HG02610 (cell line): ENCODE data around the gene MAGIX.

Experiments used
- ATAC-seq: cut with Tn5 transposase; IDR thresholded peaks from one replicate; pipeline ENCODE4 v1.9.1; 2021; ENCODE audit warnings: mild to moderate bottlenecking, moderate library complexity; ENCODE audit not compliant: unreplicated experiment

MAGIX gene

GRCh38 chrX:49204017-49204416 is 41.5 kb downstream of the MAGIX start:
- ATAC-seq = no peak

- no peak for ATAC-seq
These were observed 42.2 kb downstream of the MAGIX start for GRCh38 chrX:49204709-49205108.

- no peak for ATAC-seq
These were observed 42.9 kb downstream of the MAGIX start for GRCh38 chrX:49205443-49205842.

DNA sequence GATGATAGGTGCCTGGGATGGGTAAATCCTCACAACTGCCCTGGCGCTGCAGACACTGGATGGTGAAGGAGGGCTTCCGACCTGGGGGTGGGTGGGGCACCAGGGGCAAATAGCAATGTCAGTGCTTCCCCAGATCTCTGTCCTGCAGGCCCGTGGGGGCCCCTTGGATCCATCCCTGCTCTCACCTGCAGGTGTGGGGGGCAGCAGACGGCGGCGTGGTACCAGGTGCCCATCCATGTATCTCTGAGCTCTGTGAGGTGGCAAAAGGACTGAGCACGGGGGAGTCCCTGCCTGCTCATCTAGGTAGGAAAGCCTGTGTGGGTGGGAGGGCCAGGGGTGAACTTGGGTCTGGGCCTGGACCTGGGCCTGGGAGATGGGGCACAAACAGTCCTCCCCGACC is 44.0 kb downstream of the MAGIX start:
- ATAC-seq = no peak

DNA sequence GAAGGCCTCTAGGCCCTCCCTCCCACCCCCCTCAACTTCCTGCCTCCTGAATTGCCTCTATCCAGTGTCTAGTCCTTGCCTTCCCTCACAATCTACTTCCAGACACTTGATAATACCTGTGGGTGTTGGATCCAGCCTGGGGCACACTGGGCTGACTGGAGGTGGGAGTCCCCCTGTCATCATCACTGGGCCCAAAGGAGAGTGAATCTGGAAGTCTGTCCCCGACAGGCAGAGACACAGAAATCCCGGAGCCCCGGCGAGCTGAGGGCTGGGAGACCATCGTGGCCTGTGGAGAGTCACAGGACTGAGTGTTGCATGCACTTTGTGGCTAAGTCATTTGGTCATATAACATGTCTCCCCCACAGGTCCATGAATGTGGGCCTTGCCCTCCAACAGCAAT is 45.8 kb downstream of the MAGIX start:
- no peak for ATAC-seq

GRCh38 chrX:49209434-49210251 is 47.1 kb downstream of the MAGIX start:
- ATAC-seq = no peak

DNA sequence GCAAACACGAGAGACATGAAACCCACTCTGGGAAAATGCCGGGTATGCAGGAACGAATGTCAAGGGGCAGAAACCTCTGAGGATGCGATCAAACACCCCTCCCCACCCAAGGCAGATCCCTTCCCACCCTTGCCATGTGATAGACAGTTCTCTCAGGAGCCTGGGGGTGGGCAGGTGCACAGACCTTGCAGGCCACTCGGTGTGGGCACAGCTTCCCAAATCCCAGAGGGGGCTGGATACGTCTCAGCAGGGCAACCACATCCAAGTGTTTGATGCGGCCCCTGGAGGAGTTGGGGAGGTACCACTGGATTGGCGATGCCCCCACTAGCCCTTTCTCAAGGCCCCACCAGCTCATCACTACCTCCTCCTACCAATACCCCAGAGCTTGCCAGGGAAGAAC is 47.8 kb downstream of the MAGIX start:
- ATAC-seq = no peak

GRCh38 chrX:49211074-49211473 is 48.5 kb downstream of the MAGIX start:
- no peak for ATAC-seq

DNA sequence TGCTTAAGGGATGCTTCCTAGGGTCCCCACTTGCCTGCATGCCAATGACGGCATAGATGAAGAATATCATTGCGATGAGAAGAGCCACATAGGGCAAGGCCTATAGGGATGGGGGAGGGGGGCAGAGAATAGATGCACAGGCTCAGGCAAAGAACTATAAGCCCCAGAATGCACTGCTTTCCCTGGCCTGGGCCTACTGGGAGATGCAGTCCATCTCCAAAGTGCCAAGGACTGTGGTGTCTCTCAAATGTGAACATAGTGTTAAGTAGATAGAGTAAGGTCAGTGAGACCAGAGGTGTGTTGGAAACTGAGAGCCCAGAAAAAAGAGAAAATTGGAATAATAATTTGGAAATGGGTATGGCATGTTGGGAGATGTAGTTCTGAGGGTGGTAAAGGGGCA is 49.7 kb downstream of the MAGIX start:
- ATAC-seq = no peak

GRCh38 chrX:49212861-49213260 is 50.3 kb downstream of the MAGIX start:
- no peak for ATAC-seq

DNA sequence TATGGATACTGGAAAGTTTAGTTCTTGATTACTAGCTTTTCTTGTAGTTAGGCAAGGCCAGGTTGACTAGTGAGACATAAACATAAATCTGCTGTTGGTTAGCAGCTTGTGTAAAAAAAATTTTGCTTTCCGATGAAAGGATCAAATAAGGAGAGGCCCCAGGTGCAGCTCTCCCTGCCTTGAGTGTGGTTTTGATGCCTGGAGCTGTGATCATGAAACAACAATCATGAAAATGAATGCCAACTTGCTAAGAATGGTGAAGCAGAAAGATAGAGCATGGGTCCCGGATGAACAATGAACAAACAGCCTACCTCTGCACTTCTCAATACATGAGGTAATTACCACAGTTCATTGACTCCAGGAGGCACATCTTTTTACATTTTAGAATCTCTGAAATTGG is 51.9 kb downstream of the MAGIX start:
- no peak for ATAC-seq

DNA sequence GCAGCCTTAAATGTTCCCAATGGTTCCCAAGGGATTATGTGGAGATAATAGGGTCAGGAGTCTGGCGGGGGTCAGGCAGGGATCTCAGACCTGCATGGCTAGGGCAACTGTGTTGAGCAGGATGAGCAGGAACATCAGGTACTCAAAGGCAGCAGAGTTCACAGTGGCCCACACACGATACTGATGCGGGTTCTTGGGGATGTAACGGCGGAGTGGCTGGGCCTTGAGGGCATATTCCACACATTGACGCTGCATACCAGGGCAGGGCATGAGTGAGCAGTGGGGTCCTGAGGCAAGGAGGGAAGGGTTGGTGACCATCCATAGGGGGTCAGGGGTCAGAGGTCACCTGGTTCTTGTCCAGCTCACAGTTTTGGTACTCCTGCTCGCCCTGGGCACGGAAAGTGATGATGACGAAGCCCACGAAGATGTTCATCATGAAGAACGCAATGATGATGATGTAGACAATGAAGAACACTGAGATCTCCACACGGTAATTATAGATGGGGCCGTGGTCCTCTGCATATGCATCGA is 52.5 kb downstream of the MAGIX start:
- ATAC-seq = no peak
